ENCODE measurements around the gene AARS2.

The AARS2 gene

DNA sequence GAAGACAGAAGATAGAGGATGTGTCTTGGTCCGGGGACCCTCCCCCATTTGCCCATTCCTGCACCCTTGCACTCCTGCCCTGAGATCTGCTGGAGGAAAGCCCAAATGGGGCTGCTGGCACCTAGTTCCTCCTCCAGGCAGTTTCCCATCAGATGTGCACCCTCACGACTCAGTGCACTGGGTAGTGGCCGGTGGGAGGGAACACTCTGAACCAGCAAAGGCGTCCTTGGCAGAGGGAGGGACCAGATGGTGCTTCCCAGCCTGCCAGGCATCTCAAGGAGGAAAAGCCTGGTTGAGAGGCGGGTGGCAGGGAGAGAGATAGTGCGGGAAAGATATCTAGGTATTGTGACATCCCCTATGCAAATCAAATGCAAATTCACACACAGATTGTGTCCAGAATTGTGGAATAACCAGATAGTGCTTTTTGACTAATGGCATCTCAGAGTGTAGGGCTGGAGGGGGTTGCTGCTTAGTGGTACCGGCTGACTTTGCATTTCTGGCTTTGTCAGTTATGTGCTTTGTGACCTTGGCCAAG, 23.4 kb downstream of the AARS2 start:
- TF ChIP-seq, protein P1, sequence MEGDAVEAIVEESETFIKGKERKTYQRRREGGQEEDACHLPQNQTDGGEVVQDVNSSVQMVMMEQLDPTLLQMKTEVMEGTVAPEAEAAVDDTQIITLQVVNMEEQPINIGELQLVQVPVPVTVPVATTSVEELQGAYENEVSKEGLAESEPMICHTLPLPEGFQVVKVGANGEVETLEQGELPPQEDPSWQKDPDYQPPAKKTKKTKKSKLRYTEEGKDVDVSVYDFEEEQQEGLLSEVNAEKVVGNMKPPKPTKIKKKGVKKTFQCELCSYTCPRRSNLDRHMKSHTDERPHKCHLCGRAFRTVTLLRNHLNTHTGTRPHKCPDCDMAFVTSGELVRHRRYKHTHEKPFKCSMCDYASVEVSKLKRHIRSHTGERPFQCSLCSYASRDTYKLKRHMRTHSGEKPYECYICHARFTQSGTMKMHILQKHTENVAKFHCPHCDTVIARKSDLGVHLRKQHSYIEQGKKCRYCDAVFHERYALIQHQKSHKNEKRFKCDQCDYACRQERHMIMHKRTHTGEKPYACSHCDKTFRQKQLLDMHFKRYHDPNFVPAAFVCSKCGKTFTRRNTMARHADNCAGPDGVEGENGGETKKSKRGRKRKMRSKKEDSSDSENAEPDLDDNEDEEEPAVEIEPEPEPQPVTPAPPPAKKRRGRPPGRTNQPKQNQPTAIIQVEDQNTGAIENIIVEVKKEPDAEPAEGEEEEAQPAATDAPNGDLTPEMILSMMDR (IDR thresholded peaks at IDR 0.05; ENCODE audit: extremely low read depth, insufficient read depth, missing control alignments) = no peak
- no peak for DNase-seq (ENCODE audit: low spot score)
- in situ Hi-C loops (cut with MboI; ENCODE audit: low pct_unique_long_range_greater_than_20kb, low sequenced_read_pairs, unreplicated experiment) = no loop called here

DNA sequence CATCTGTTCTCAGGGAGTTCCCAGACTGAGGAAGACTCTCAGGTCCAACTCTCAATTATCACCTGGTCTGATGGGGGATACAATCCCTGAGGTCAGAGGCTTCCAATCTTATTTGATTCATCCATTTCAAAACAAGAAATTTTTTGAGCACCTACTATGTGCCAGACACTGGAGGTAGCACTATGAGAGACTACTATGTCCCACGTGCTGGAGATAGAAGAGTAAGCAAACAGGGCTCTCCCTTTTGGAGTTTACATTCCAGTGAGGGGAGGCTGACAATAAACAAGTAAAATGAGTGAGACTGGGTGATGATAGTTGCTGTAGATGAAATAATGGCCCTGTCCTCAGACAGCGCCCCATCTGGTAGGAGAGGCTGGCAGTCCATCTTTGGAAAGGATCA, 26.4 kb downstream of the AARS2 start:
- TF ChIP-seq, protein P1 (IDR thresholded peaks at IDR 0.05; ENCODE audit: extremely low read depth, insufficient read depth, missing control alignments) = no peak
- DNase-seq (ENCODE audit: low spot score) = no peak
- in situ Hi-C loops (cut with MboI; ENCODE audit: low pct_unique_long_range_greater_than_20kb, low sequenced_read_pairs, unreplicated experiment) = no loop called here

DNA sequence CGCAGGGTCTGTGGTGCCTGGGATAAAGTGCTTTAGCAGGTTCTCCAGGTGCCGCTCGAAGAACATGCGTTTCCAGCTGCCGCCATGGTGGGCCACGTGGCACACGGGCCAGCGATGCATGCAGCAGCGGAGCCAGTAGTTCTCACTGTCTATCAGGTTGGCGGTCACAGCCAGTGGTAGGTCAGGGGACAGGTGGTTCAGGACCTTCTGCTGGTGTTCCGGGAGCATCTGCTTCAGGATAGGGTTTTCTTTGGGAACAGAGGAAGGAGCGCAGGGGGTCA, 26.9 kb downstream of the AARS2 start:
- DNase-seq (ENCODE audit: low spot score) = no peak
- TF ChIP-seq, protein P1 (IDR thresholded peaks at IDR 0.05; ENCODE audit: extremely low read depth, insufficient read depth, missing control alignments) = no peak
- in situ Hi-C loops (cut with MboI; ENCODE audit: low pct_unique_long_range_greater_than_20kb, low sequenced_read_pairs, unreplicated experiment) = no loop called here

DNA sequence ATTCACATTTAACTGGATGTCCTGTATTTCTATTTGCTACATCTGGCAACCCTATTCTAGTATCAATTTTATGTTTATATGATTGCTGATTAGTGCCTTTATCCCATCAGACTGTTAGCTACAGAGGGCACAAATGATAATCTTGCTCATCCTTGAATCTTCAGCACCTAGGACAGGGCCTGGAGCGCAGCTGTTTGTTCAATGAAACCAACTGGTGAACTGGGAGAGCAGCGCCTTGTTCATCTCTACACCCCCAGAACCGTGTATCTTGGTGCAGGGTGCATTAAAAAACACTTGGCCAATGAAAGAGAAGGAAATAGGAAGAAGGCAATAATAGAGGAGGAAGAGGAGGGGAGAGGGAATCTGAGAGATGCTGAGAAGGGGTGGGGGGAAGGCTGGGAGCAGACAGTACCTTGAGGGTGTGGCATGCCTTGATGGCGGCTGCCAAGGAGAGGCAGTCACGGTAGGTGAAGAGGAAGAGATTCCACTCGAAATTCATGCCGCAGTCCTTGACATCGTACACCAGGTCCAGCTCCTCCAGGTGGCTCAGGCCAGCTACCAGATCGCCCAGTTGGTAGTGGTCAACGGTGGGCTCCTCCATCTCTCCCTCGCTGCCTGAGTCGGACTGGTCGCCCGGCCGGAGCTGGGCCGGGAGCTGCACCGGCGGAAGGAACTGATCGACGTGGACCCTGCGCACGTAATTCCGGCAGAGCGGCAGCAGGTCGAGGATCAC, 27.4 kb downstream of the AARS2 start:
- in situ Hi-C loops (cut with MboI; ENCODE audit: low pct_unique_long_range_greater_than_20kb, low sequenced_read_pairs, unreplicated experiment) = no loop called here
- TF ChIP-seq, protein P1 (IDR thresholded peaks at IDR 0.05; ENCODE audit: extremely low read depth, insufficient read depth, missing control alignments) = no peak
- no peak for DNase-seq (ENCODE audit: low spot score)

DNA sequence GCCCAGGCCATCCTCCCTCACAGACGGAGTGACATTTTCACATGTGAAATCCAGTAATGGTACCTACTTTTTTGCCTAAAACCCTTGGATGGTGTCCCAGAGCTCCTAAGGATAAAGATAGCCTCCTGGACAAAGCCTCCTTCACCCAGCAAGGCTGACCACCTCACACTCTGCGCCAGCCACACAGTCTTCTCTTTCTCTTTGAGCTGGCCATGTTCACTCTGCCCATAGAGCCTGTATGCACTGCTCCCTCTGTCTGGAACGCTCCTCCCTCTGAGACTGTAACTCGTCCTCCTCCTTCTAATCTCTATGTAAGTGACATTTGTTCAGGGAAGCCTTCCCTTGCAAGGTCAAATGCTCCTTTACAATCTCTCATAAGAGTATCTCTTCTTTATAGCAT, 28.3 kb downstream of the AARS2 start:
- in situ Hi-C loops (cut with MboI; ENCODE audit: low pct_unique_long_range_greater_than_20kb, low sequenced_read_pairs, unreplicated experiment) = no loop called here
- no peak for DNase-seq (ENCODE audit: low spot score)
- TF ChIP-seq, protein P1 (IDR thresholded peaks at IDR 0.05; ENCODE audit: extremely low read depth, insufficient read depth, missing control alignments) = no peak

DNA sequence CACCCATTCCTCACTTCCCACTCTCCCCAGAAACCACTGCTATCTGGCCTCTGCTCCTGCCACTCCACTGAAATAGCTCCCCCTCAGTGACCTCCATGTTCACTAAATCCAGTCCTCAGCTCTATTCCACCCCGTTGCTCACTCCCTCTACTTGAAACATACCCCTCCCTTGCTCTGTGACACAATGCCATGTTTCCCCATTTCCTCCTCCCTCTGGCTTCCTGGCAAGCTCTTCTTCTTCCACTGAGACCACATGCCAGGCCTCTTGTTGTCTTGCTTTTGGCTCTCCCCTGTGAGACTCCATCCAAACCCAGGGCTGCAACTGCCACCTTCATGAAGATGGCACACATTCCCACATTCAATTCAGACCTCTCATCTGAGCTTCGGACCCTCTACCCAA, 29.0 kb downstream of the AARS2 start:
- DNase-seq (ENCODE audit: low spot score) = no peak
- in situ Hi-C loops (cut with MboI; ENCODE audit: low pct_unique_long_range_greater_than_20kb, low sequenced_read_pairs, unreplicated experiment) = no loop called here
- TF ChIP-seq, protein P1 (IDR thresholded peaks at IDR 0.05; ENCODE audit: extremely low read depth, insufficient read depth, missing control alignments) = no peak

Data from GM13977 (cell line).